Measurements from ENCODE around the gene FBN1. TPM values are rescaled to one million over a fixed set of nuclear protein-coding genes. Genes with fewer than 3 reads are reported as not detected.
A peak's percentile ranks its signal among the peaks of the same experiment; 100 is the strongest.

The FBN1 gene
- total RNA-seq, 1 donor from 2014 or later = 70.3 TPM

DNA sequence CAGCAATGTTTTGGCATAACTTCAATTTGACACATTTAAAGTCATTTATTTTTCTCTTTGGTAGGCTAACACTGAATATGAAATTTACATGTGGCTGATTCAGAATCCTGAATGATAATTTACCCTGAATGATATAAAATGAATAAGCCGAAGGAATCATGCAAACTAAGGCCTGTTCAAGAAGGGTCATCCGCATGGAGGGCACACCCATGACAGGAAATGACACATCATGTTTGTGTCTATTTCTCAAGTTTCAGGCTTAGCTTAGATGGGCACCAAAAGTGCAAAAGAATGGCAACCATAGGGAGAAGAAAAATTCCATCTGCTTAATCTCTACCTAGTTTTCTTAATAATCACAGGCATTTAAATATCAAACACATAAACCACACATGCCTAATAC is 172.8 kb downstream of the FBN1 start:
- DNase-seq (ENCODE audit: low read depth, low spot score) = no peak

DNA sequence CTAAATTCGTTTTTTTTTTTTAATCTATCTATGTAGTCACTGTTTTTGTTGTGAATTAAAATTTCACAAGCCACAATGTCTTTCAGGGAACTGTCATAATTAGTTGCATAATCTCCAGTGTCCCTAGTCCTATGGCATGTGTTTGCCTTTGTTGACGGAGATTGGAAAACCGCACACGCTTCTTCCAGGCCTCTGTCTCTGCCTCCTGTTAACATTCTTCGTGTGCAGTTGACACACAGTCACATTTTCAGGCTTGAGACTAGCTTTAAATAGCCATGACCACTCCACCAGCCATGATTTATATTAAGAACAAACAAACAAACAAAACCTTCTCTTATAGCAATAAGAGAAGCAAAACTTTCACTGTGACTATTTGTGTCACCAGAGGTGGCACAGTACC is 174.4 kb downstream of the FBN1 start:
- DNase-seq (ENCODE audit: low read depth, low spot score) = no peak

GRCh38 chr15:48470096-48470495 is 175.4 kb downstream of the FBN1 start:
- DNase-seq (ENCODE audit: low read depth, low spot score) = no peak

GRCh38 chr15:48469681-48470080 is 175.8 kb downstream of the FBN1 start:
- no peak for DNase-seq (ENCODE audit: low read depth, low spot score)

DNA sequence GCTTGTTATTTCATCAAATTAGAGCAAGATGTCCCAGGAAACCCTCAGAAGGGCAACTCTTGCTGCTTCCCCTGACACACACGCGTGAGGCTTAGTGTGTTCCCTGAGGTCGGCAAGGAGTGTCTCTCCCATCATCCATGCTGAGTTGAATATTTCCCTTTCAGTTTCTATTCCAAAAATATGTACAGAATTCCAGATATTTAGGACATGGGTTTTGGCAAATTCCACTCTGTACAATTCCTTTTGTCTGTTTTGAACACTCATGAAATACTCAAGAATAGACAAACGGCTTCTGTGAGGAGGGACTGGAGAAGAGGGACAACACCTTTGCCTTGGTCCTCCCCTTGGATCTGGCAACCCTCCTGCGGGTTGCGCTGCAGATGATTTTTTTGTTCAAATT is 176.2 kb downstream of the FBN1 start:
- DNase-seq (ENCODE audit: low read depth, low spot score) = no peak

GRCh38 chr15:48467801-48468200 is 177.7 kb downstream of the FBN1 start:
- DNase-seq (ENCODE audit: low read depth, low spot score) = no peak

DNA sequence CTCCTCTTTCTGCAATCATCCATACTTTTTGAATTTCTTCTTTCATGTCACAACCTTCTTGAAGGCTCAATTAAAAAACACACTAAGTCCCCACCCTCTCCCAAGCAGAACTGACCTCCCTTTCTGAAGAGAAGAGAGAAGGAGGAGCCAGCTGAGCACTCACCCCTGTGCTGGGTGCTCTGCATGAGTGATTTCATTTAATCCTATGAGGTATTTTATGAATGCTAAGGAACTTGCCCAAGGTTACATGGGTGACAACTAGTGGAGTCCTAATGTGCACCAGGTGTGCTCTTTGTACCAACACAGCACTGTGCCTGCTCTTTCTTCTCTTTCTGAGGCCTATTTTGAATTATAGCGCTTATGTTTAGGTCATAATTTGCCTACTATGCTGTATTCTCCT is 178.7 kb downstream of the FBN1 start:
- no peak for DNase-seq (ENCODE audit: low read depth, low spot score)

DNA sequence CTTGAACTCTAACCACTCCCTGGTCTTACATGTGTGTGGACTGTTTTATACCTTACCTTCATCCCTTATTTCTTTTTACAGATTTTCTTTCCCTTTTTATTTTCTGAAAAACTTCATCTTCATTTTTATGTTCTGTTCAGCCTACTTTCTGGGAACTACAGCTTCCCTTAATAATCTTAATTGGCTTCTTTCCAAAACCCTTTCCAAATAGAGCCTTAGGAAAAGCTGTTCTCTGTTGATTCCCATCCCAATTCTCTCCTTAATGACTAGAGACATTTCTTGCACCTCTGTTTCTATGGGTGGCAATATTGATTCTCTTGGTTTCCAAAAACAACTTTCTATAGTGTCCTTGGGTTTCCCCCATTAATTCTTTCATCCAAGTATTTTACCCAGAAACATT is 179.4 kb downstream of the FBN1 start:
- DNase-seq (ENCODE audit: low read depth, low spot score) = no peak

GRCh38 chr15:48465410-48465809 is 180.1 kb downstream of the FBN1 start:
- DNase-seq (ENCODE audit: low read depth, low spot score) = no peak

- DNase-seq (ENCODE audit: low read depth, low spot score) = no peak
Measured at GRCh38 chr15:48463366-48463880, 182.1 kb downstream of the FBN1 start.

GRCh38 chr15:48462688-48463087 is 182.8 kb downstream of the FBN1 start:
- no peak for DNase-seq (ENCODE audit: low read depth, low spot score)

- DNase-seq (ENCODE audit: low read depth, low spot score) = peak; percentile 22
Measured at GRCh38 chr15:48459571-48460442, 185.7 kb downstream of the FBN1 start.

DNA sequence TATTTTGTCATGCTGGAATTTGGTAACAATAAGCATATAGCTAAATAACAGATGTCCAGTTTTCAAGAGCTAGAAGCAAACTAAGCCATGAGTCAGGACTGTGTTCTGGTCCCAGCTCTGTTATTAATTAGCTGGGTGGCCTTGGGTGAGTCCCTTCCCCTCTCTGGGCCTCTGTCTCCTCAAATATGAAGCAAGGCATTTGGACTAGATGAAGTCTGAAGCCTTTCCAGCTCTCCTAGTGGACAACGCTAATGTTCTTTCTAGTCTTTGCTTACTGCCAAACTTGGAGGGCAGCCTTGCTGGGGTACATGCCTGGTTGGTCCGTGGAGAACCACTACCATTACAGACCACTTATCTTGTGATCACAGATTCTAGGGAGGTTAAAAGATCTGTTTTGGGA is 186.6 kb downstream of the FBN1 start:
- no peak for DNase-seq (ENCODE audit: low read depth, low spot score)

- no peak for DNase-seq (ENCODE audit: low read depth, low spot score)
Measured at GRCh38 chr15:48456134-48456533, 189.4 kb downstream of the FBN1 start.

DNA sequence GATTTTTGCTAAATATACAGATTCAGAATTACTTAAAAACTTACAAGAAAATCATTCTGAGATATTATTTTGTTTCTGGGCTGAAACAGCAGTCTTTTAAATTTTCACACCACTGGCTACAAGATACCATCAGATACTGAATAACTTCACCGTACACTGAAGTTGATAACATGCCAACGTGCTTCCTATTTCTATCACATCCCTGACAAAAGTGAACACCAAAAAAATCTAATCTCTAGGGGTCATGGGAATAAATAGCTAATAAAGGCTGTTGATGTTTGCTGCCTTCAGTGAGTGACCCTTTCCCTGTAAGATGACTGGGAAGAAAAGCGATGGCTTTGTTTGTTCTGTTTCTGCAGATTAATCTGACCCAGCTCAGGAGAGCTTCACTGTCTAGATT is 193.8 kb downstream of the FBN1 start:
- peak; percentile 33 for DNase-seq (ENCODE audit: low read depth, low spot score)

- DNase-seq (ENCODE audit: low read depth, low spot score) = peak; percentile 85
Measured at GRCh38 chr15:48451241-48451640, 194.3 kb downstream of the FBN1 start.

DNA sequence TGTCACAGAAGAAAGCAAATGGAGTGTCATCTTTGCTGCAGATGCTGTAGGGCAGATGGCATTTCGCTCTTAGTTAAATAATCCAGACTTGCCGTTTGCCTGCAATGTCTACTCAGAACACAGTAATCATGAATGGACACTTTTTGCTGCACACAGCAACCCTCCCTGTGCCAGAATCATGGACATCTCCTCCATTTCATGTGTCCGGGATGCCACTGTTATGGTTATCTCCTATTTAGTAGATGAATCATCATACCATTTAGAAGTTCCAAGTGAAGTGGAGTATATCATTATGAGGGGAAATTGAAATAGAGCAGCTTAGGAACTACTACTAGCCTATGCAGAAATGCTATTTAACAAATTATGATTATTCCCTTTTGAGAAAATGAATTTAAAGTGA is 195.8 kb downstream of the FBN1 start:
- no peak for DNase-seq (ENCODE audit: low read depth, low spot score)

DNA sequence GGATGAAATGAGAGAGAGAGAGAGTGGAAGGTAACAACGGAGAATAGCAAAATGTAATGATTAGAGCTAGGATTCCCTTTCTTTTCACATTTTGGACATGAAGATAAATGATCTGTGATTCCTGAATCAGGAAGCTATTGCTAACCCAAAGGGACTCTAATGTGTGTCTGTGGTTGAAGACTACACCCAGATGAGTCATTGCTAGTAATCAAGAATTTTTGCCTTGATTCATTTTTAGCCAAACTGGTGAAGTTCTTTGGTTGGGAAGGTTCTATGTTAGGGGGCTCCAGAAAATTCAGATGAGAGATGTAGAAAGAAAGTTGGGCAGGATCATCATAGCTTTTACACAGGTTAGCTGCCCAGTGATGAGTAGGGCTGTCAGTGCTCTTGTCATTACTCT is 197.9 kb downstream of the FBN1 start:
- DNase-seq (ENCODE audit: low read depth, low spot score) = no peak

GRCh38 chr15:48447058-48447457 is 198.5 kb downstream of the FBN1 start:
- no peak for DNase-seq (ENCODE audit: low read depth, low spot score)

- DNase-seq (ENCODE audit: low read depth, low spot score) = no peak
Measured at GRCh38 chr15:48442011-48442410, 203.5 kb downstream of the FBN1 start.

- no peak for DNase-seq (ENCODE audit: low read depth, low spot score)
Measured at GRCh38 chr15:48440084-48440483, 205.4 kb downstream of the FBN1 start.

GRCh38 chr15:48437178-48437577 is 208.3 kb downstream of the FBN1 start:
- DNase-seq (ENCODE audit: low read depth, low spot score) = no peak

GRCh38 chr15:48435321-48435720 is 210.2 kb downstream of the FBN1 start:
- DNase-seq (ENCODE audit: low read depth, low spot score) = no peak

All from pulmonary artery endothelial cell (primary cell).